ENCODE data around the gene TSPO2. TPM values are rescaled to one million over a fixed set of nuclear protein-coding genes. Genes with fewer than 3 reads are reported as not detected.

Gene TSPO2
- total and polyA plus RNA-seq, 2 donors (not counting 3 experiments of a cell fraction or from before 2014, with no cell fraction given), result not detected

DNA sequence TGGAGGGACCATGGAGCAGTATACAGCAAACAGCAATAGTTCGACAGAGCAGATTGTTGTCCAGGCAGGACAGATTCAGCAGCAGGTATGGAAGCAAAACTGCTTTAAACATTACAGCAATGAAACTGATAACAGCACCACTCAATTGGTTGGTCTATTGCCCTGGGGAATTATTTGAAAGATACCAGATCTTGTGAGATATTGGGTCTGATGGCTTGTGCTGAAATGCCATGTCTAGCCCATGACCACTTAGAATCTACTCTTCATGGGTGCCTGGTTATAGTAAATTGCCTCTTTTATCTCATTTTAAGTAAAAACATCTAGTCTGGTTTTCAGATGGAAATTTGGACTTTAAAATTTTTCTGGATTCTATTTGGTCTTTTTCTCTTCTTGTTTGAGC, 36.8 kb downstream of the TSPO2 start:
- intact Hi-C loops (cut with micrococcal nuclease) (no loop called here), dilution Hi-C loops (cut with MboI; ENCODE audit: extremely low pct_ligation_motif_present, low sequenced_read_pairs) (no loop called here)
- no peak overlapping the region for H3K4me3 ChIP-seq (replicated peaks in 1 of 3; ENCODE audit: insufficient read depth in 1 of 3, low read depth in 1 of 3, low read length in 3 of 3)
- TF ChIP-seq FOS (IDR thresholded peaks at IDR 0.05; ENCODE audit: borderline replicate concordance, insufficient read depth, low read length), result no peak
- no peak for TF ChIP-seq EZH2 (IDR thresholded peaks at IDR 0.05; ENCODE audit: borderline replicate concordance, low read depth, low read length, severe bottlenecking)
- no peak for TF ChIP-seq JUN (IDR thresholded peaks at IDR 0.05; ENCODE audit: borderline replicate concordance, insufficient read depth, insufficient read length, low read depth)
- no peak for TF ChIP-seq POLR2AphosphoS5 (IDR thresholded peaks at IDR 0.05; ENCODE audit: insufficient read depth, low read depth, low read length)
- no peak for TF ChIP-seq GATA2 (IDR thresholded peaks at IDR 0.05; ENCODE audit: insufficient read depth, insufficient read length, low read depth, low read length)
- TF ChIP-seq, protein P1, sequence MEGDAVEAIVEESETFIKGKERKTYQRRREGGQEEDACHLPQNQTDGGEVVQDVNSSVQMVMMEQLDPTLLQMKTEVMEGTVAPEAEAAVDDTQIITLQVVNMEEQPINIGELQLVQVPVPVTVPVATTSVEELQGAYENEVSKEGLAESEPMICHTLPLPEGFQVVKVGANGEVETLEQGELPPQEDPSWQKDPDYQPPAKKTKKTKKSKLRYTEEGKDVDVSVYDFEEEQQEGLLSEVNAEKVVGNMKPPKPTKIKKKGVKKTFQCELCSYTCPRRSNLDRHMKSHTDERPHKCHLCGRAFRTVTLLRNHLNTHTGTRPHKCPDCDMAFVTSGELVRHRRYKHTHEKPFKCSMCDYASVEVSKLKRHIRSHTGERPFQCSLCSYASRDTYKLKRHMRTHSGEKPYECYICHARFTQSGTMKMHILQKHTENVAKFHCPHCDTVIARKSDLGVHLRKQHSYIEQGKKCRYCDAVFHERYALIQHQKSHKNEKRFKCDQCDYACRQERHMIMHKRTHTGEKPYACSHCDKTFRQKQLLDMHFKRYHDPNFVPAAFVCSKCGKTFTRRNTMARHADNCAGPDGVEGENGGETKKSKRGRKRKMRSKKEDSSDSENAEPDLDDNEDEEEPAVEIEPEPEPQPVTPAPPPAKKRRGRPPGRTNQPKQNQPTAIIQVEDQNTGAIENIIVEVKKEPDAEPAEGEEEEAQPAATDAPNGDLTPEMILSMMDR (IDR thresholded peaks at IDR 0.05; ENCODE audit: extremely low read depth in 1 of 2, insufficient read depth in 1 of 2, low read depth in 1 of 2, low read length in 2 of 2), result no peak
- TF ChIP-seq POLR2A (IDR thresholded peaks at IDR 0.05; ENCODE audit: low read depth, low read length), result no peak
- TF ChIP-seq, protein P2, sequence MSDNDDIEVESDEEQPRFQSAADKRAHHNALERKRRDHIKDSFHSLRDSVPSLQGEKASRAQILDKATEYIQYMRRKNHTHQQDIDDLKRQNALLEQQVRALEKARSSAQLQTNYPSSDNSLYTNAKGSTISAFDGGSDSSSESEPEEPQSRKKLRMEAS (IDR thresholded peaks at IDR 0.05; ENCODE audit: insufficient read depth, insufficient read length), result no peak
- no peak for TF ChIP-seq MYC (IDR thresholded peaks at IDR 0.05; ENCODE audit: low read depth, low read length)
- peaks cover 20% of the 10 kb centered on the region for H3K4me1 ChIP-seq (ENCODE audit: control insufficient read depth, extremely low read depth, insufficient read depth, low read length)
- FAIRE-seq (no peak), DNase-seq (ENCODE audit: low read depth, low spot score) (no peak)
- peaks cover 8% of the 10 kb centered on the region for H4K20me1 ChIP-seq (replicated peaks; ENCODE audit: control insufficient read depth, extremely low read depth, insufficient read depth, low read length)
- no TSS peak for BruUV-seq (replicated peaks)
- peaks cover 8 to 13% of the 10 kb centered on the region in 2 experiments for H3K36me3 ChIP-seq (ENCODE audit: control insufficient read depth in 2 of 2, extremely low read depth in 1 of 2, insufficient read depth in 2 of 2, low read length in 2 of 2)
- no peaks in the 10 kb centered on the region for H3K27me3 ChIP-seq (ENCODE audit: control insufficient read depth in 2 of 2, insufficient read depth in 2 of 2, low read length in 2 of 2)
- H3K9me3 ChIP-seq (replicated peaks; ENCODE audit: control insufficient read depth, insufficient read depth, low read length), result no peaks in the 10 kb centered on the region
- no peak overlapping the region for H3K4me2 ChIP-seq (ENCODE audit: insufficient read depth, low read length)
- CTCF ChIA-PET, result interaction anchor here (1.0 to 1.6 kb wide), 2 partner anchors 9 to 13 kb away, joined by 4 to 5 read pairs; no protein-coding TSS in a partner anchor
- H3K9me1 ChIP-seq (replicated peaks; ENCODE audit: control insufficient read depth, extremely low read depth, insufficient read depth, low read length), result no peaks in the 10 kb centered on the region
- peaks cover 83% of the 10 kb centered on the region for H3K79me2 ChIP-seq (ENCODE audit: control insufficient read depth, insufficient read depth, low read length)
- no peak overlapping the region for H3K27ac ChIP-seq (ENCODE audit: insufficient read depth, low read depth, low read length)
- POLR2A ChIA-PET, result no interaction called here
- no peak overlapping the region for H2AFZ ChIP-seq (ENCODE audit: low read depth, low read length)
- no peak overlapping the region for H3K9ac ChIP-seq (replicated peaks; ENCODE audit: extremely low read depth, insufficient read depth, low read length)
